Hepatic stellate cell (primary cell): ENCODE measurements around the gene KCNIP1.

Experiments
- DNase-seq: peaks from one replicate; pipeline ENCODE4 v3.0.0; 2011; ENCODE audit warnings: low spot score

Gene KCNIP1

DNA sequence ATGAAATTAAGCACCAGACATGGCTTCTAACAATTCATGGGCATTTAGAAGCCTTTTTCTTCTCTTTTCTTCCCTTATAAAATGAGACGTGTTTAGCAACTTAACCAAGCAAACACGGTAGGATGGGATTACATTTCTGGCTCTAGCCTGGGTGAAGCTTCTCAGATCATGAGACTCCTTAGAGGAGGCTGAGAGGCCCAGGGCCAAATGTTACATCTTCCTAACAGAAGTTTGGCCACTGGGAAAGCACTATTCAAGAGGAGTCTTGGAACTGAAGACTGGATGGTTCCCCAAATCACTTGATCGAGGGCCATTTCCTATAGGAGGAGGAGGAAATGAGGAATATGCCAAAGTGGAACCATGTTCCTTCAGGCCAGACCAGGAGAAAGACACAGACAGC lies 281.6 kb downstream of the KCNIP1 start:
- no peak for DNase-seq
